HG02678 (cell line): ENCODE measurements around the gene DOCK6.

ENCODE experiments used
- ATAC-seq: cut with Tn5 transposase; IDR thresholded peaks from one replicate; pipeline ENCODE4 v1.9.1; 2021; ENCODE audit warnings: mild to moderate bottlenecking, moderate library complexity; ENCODE audit not compliant: unreplicated experiment

The DOCK6 gene

GRCh38 chr19:11251217-11251616, 11.1 kb downstream of the DOCK6 start:
- no peak for ATAC-seq

GRCh38 chr19:11248852-11249251, 13.5 kb downstream of the DOCK6 start:
- ATAC-seq: no peak

GRCh38 chr19:11247934-11248333, 14.4 kb downstream of the DOCK6 start:
- no peak for ATAC-seq

GRCh38 chr19:11247391-11247790, 14.9 kb downstream of the DOCK6 start:
- ATAC-seq: no peak

- ATAC-seq: no peak
Measured at GRCh38 chr19:11246941-11247340, 15.4 kb downstream of the DOCK6 start.

- no peak for ATAC-seq
Measured at GRCh38 chr19:11244846-11245589, 17.3 kb downstream of the DOCK6 start.

- no peak for ATAC-seq
Measured at GRCh38 chr19:11243798-11244169, 18.5 kb downstream of the DOCK6 start.

- ATAC-seq: peak; percentile 60
Measured at GRCh38 chr19:11242864-11243797, 19.2 kb downstream of the DOCK6 start.

GRCh38 chr19:11242025-11242424, 20.3 kb downstream of the DOCK6 start:
- no peak for ATAC-seq

GRCh38 chr19:11240008-11240444, 22.3 kb downstream of the DOCK6 start:
- ATAC-seq: no peak

- no peak for ATAC-seq
Measured at GRCh38 chr19:11239377-11240000, 22.8 kb downstream of the DOCK6 start, which contains the start of gene ANGPTL8. TSS of gene ANGPTL8 (plus strand) at chr19:11239619. CDS start at chr19:11239638, 19 bp downstream.

GRCh38 chr19:11238781-11239376, 23.4 kb downstream of the DOCK6 start:
- no peak for ATAC-seq

GRCh38 chr19:11238041-11238440, 24.3 kb downstream of the DOCK6 start:
- ATAC-seq: no peak

- ATAC-seq: no peak
Measured at GRCh38 chr19:11237321-11237720, 25.0 kb downstream of the DOCK6 start.

GRCh38 chr19:11236324-11237301, 25.7 kb downstream of the DOCK6 start:
- no peak for ATAC-seq

- ATAC-seq: no peak
Measured at GRCh38 chr19:11234486-11235075, 27.7 kb downstream of the DOCK6 start.

GRCh38 chr19:11233073-11233472, 29.3 kb downstream of the DOCK6 start:
- no peak for ATAC-seq

- no peak for ATAC-seq
Measured at GRCh38 chr19:11232555-11232954, 29.8 kb downstream of the DOCK6 start.

GRCh38 chr19:11230621-11231386, 31.5 kb downstream of the DOCK6 start:
- ATAC-seq: no peak
